Smooth muscle cell (in vitro differentiated cells): Measurements from ENCODE around the gene PLAC1. TPM values are rescaled to one million over a fixed set of nuclear protein-coding genes. Genes with fewer than 3 reads are reported as not detected.

Experiments used
- DNase-seq: peaks from one replicate; lab custom pipeline; 2025; ENCODE audit not compliant: unreplicated experiment; lab: John Stamatoyannopoulos, UW
- H2AFZ ChIP-seq: fragments of 200-600 bp; sonication (generic); 2 replicates; pipeline ENCODE4 v1.6.0; 2016; ENCODE audit warnings: antibody characterized with exemption, low read depth, mild to moderate bottlenecking
- H3F3A ChIP-seq: fragments of 200-600 bp; sonication (generic); 2 replicates; pipeline ENCODE4 v1.6.0; 2017; ENCODE audit warnings: antibody characterized with exemption, low read depth
- H3K27ac ChIP-seq: fragments of 200-600 bp; sonication (generic); 2 replicates; pipeline ENCODE4 v1.5.1; 2016; ENCODE audit warnings: low read depth, mild to moderate bottlenecking
- H3K27me3 ChIP-seq: fragments of 200-600 bp; sonication (generic); 2 replicates; pipeline ENCODE4 v1.6.1; 2016; ENCODE audit warnings: low read depth, mild to moderate bottlenecking
- H3K36me3 ChIP-seq: fragments of 200-600 bp; sonication (generic); 2 replicates; pipeline ENCODE4 v1.5.1; 2016; ENCODE audit warnings: low read depth
- H3K4me1 ChIP-seq: fragments of 200-600 bp; sonication (generic); 2 replicates; pipeline ENCODE4 v1.5.1; 2016; ENCODE audit warnings: low read depth
- H3K4me2 ChIP-seq: fragments of 200-600 bp; sonication (generic); 2 replicates; pipeline ENCODE4 v1.6.0; 2016; ENCODE audit warnings: mild to moderate bottlenecking
- H3K4me3 ChIP-seq: fragments of 200-600 bp; sonication (generic); 2 replicates; pipeline ENCODE4 v1.5.1; 2016; ENCODE audit warnings: mild to moderate bottlenecking
- H3K79me2 ChIP-seq: fragments of 200-600 bp; sonication (generic); 2 replicates; pipeline ENCODE4 v1.6.0; 2016; ENCODE audit warnings: low read depth, mild to moderate bottlenecking
- H3K9ac ChIP-seq: fragments of 200-600 bp; sonication (generic); 2 replicates; pipeline ENCODE4 v1.6.0; 2016; ENCODE audit warnings: low read depth
- H3K9me3 ChIP-seq: fragments of 200-600 bp; sonication (generic); replicated peaks from 2 replicates; pipeline ENCODE4 v1.5.1; 2016; ENCODE audit warnings: low read depth
- H4K20me1 ChIP-seq: fragments of 200-600 bp; sonication (generic); 2 replicates; pipeline ENCODE4 v1.6.0; 2016; ENCODE audit warnings: low read depth
- WGBS: methylation state at CpG from one replicate; pipeline ENCODE4 v1.1.7; 2016; ENCODE audit warnings: low lambda C conversion rate; 5-methylcytosine and 5-hydroxymethylcytosine counted together
- polyA plus RNA-seq: library from polyadenylated mRNA; unstranded; fragments of >200 nt; fragmentation: Nextera tagmentation; extraction: Ambion mirVana; gene quantifications from 2 replicates; pipeline ENCODE4 v1.2.1, GENCODE V29; 2016
- total RNA-seq: library from RNA; depleted of rRNA; stranded (reverse); fragments of >200 nt; gene quantifications from 2 replicates; pipeline ENCODE4 v1.2.3, GENCODE V29; 2014
- TF ChIP-seq, protein P1 (sequence below): fragments of 200-600 bp; sonication (generic); IDR thresholded peaks from 2 replicates; pipeline ENCODE4 v1.5.1; 2017; ENCODE audit warnings: borderline replicate concordance, mild to moderate bottlenecking, antibody characterized with exemption; ENCODE audit not compliant: insufficient read depth, poor library complexity, severe bottlenecking

The PLAC1 gene
- total and polyA plus RNA-seq, 2 experiments from 2014 or later: 0.31 to 1.1 TPM

DNA sequence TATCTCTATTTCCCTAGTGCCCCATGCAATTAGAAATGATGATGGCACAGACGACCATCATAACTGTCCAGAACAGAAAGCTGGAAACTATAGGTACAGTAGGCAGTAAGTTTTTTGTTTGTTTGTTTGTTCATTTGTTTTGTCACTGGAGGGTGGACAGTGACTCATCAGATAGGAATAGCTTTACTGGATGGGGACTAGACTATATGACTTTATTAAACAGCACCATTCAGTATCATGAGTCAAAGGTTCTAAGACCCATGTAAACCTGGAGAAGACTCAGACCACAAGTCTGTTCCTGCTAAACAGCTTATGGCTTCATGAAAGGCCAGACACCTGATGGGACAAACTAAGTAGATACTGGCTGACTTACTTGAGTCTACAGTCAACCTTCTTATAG is 38.4 kb downstream of the PLAC1 start:
- TF ChIP-seq, protein P1, sequence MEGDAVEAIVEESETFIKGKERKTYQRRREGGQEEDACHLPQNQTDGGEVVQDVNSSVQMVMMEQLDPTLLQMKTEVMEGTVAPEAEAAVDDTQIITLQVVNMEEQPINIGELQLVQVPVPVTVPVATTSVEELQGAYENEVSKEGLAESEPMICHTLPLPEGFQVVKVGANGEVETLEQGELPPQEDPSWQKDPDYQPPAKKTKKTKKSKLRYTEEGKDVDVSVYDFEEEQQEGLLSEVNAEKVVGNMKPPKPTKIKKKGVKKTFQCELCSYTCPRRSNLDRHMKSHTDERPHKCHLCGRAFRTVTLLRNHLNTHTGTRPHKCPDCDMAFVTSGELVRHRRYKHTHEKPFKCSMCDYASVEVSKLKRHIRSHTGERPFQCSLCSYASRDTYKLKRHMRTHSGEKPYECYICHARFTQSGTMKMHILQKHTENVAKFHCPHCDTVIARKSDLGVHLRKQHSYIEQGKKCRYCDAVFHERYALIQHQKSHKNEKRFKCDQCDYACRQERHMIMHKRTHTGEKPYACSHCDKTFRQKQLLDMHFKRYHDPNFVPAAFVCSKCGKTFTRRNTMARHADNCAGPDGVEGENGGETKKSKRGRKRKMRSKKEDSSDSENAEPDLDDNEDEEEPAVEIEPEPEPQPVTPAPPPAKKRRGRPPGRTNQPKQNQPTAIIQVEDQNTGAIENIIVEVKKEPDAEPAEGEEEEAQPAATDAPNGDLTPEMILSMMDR: no peak
- WGBS: 86% methylated on average over 1 of the region's 1 CpG

GRCh38 chrX:134613396-134613795 is 44.9 kb downstream of the PLAC1 start:
- H3K4me3 ChIP-seq: no peak overlapping the region
- H2AFZ ChIP-seq: no peak overlapping the region
- no peak overlapping the region for H3K4me2 ChIP-seq
- 63% methylated on average over 3 of the region's 3 CpGs for WGBS
- H3K4me1 ChIP-seq: no peaks in the 10 kb centered on the region
- H3K9me3 ChIP-seq: no peaks in the 10 kb centered on the region
- TF ChIP-seq, protein P1: no peak
- no peaks in the 10 kb centered on the region for H3K36me3 ChIP-seq
- no peaks in the 10 kb centered on the region for H3F3A ChIP-seq
- H4K20me1 ChIP-seq: no peaks in the 10 kb centered on the region
- no peaks in the 10 kb centered on the region for H3K27me3 ChIP-seq
- no peak overlapping the region for H3K9ac ChIP-seq
- no peaks in the 10 kb centered on the region for H3K79me2 ChIP-seq
- DNase-seq: no peak
- H3K27ac ChIP-seq: no peak overlapping the region

More for the DNA sequence above, 38.4 kb downstream of the PLAC1 start:
- H3K4me3 ChIP-seq: no peak overlapping the region
- H3K27ac ChIP-seq: no peak overlapping the region
- no peak overlapping the region for H2AFZ ChIP-seq
- no peaks in the 10 kb centered on the region for H3K36me3 ChIP-seq
- no peak overlapping the region for H3K4me2 ChIP-seq
- H3K4me1 ChIP-seq: no peaks in the 10 kb centered on the region
- H4K20me1 ChIP-seq: no peaks in the 10 kb centered on the region
- H3K79me2 ChIP-seq: no peaks in the 10 kb centered on the region
- no peak overlapping the region for H3K9ac ChIP-seq
- peaks cover 5% of the 10 kb centered on the region for H3F3A ChIP-seq
- H3K27me3 ChIP-seq: no peaks in the 10 kb centered on the region
- no peaks in the 10 kb centered on the region for H3K9me3 ChIP-seq
- DNase-seq: no peak

DNA sequence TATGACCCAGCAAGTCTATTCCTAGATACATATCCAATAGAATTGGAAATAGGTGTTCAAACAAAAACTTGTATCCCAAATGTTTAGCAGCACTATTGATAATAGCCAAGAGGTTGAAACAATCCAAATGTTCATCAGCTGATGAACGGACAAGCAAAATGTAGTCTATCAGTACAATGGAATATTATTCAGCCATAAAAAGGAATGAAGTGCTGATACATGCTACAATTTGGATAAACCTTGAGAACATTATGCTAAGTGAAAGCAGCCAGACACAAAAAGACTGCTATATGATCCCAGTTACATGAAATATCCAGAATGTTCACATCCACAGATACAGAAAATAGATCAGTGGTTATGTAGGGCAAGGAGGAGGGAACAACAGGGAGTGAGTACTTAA is 50.1 kb downstream of the PLAC1 start:
- Histone ChIP-seq H3K9me3 (no peaks in the 10 kb centered on the region), H3K4me2 (no peak overlapping the region), H4K20me1 (no peaks in the 10 kb centered on the region), H3K27me3 (no peaks in the 10 kb centered on the region), H3K4me1 (no peaks in the 10 kb centered on the region), H3F3A (no peaks in the 10 kb centered on the region), H3K79me2 (no peaks in the 10 kb centered on the region), H3K27ac (no peak overlapping the region), H3K9ac (no peak overlapping the region), H3K4me3 (no peak overlapping the region), H2AFZ (no peak overlapping the region), H3K36me3 (no peaks in the 10 kb centered on the region)
- WGBS: 88% methylated on average over 1 of the region's 1 CpG
- DNase-seq: no peak
- TF ChIP-seq, protein P1: no peak

DNA sequence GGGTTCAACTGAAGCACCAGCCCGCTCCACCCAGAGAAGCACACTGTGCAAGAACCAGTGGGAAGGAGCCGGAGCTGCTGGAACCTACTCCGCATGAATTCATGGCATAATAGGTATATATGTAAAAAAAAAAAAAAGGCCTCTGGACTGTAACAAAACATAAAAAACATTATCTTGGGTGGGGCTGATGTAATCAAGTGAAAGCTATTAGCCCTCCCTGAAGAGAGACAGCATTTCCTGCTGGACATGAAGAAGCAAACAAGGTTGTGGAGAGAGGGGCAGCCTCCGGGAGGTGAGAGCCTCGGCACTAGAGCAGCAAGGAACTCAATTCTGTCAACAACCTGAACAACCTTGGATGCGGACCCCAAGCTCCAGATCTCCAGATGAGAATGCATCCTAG is 50.7 kb downstream of the PLAC1 start:
- H3F3A ChIP-seq: no peaks in the 10 kb centered on the region
- 92% methylated on average over 6 of the region's 6 CpGs for WGBS
- no peak for DNase-seq
- no peaks in the 10 kb centered on the region for H3K9me3 ChIP-seq
- H4K20me1 ChIP-seq: no peaks in the 10 kb centered on the region
- no peaks in the 10 kb centered on the region for H3K4me1 ChIP-seq
- H3K36me3 ChIP-seq: no peaks in the 10 kb centered on the region
- TF ChIP-seq, protein P1: no peak
- H3K27ac ChIP-seq: no peak overlapping the region
- H3K9ac ChIP-seq: no peak overlapping the region
- H2AFZ ChIP-seq: no peak overlapping the region
- no peak overlapping the region for H3K4me3 ChIP-seq
- H3K27me3 ChIP-seq: no peaks in the 10 kb centered on the region
- H3K4me2 ChIP-seq: no peak overlapping the region
- H3K79me2 ChIP-seq: no peaks in the 10 kb centered on the region
